ENCODE data around the gene TAGLN3.

GRCh38 chr3:112018712-112019111, 20.0 kb downstream of the TAGLN3 start:
- TF ChIP-seq POLR2A (IDR thresholded peaks at IDR 0.05; ENCODE audit: low read depth, low read length) = no peak
- no peak for TF ChIP-seq POLR2AphosphoS5 (IDR thresholded peaks at IDR 0.05; ENCODE audit: low read depth, low read length)
- no peak for TF ChIP-seq TAF1 (IDR thresholded peaks at IDR 0.05; ENCODE audit: low read depth, low read length)
- TF ChIP-seq PAX5 (IDR thresholded peaks at IDR 0.05; ENCODE audit: insufficient read depth, low read length, severe bottlenecking) = no peak
- no peak for TF ChIP-seq POU2F2 (IDR thresholded peaks at IDR 0.05; ENCODE audit: low read depth, low read length)
